Measurements from ENCODE around the gene TSPAN32. TPM values are rescaled to one million over a fixed set of nuclear protein-coding genes. Genes with fewer than 3 reads are reported as not detected.

The TSPAN32 gene
- total RNA-seq, 1 experiment from 2014 or later = not detected

GRCh38 chr11:2325719-2326118 is 23.9 kb downstream of the TSPAN32 start:
- intact Hi-C loops (cut with micrococcal nuclease; ENCODE audit: unreplicated experiment) = no loop called here
- DNase-seq (ENCODE audit: low spot score) = no peak
- Histone ChIP-seq H3K27ac (ENCODE audit: low read depth, low read length, poor library complexity, severe bottlenecking) (no peak overlapping the region), H3K9me3 (ENCODE audit: low read depth, low read length, poor library complexity, severe bottlenecking) (no peaks in the 10 kb centered on the region), H3K27me3 (replicated peaks; ENCODE audit: insufficient read depth, low read depth, low read length, poor library complexity) (no peaks in the 10 kb centered on the region), H3K36me3 (ENCODE audit: insufficient read depth, low read length, poor library complexity, severe bottlenecking) (no peaks in the 10 kb centered on the region), H3K4me1 (ENCODE audit: insufficient read depth, low read length, poor library complexity, severe bottlenecking) (no peaks in the 10 kb centered on the region), H3K4me3 (ENCODE audit: low read depth, low read length, poor library complexity, severe bottlenecking) (no peak overlapping the region)
- no TSS peak for BruUV-seq (replicated peaks)
- CTCF ChIA-PET = no interaction called here
- POLR2A ChIA-PET (ENCODE audit: low non-redundant PET) = no interaction called here
- no peak for TF ChIP-seq EZH2 (IDR thresholded peaks at IDR 0.05; ENCODE audit: borderline replicate concordance, low read depth, low read length, poor library complexity, severe bottlenecking)
- no peak for TF ChIP-seq CTCF (conservative IDR thresholded peaks at IDR 0.05; ENCODE audit: low read depth, low read length)

GRCh38 chr11:2327032-2327431 is 25.2 kb downstream of the TSPAN32 start:
- no peak for DNase-seq (ENCODE audit: low spot score)
- ChIA-PET POLR2A (ENCODE audit: low non-redundant PET) (no interaction called here), CTCF (no interaction called here)
- Histone ChIP-seq H3K9me3 (ENCODE audit: low read depth, low read length, poor library complexity, severe bottlenecking) (no peaks in the 10 kb centered on the region), H3K4me3 (ENCODE audit: low read depth, low read length, poor library complexity, severe bottlenecking) (no peak overlapping the region), H3K27me3 (replicated peaks; ENCODE audit: insufficient read depth, low read depth, low read length, poor library complexity) (no peaks in the 10 kb centered on the region), H3K27ac (ENCODE audit: low read depth, low read length, poor library complexity, severe bottlenecking) (no peak overlapping the region), H3K4me1 (ENCODE audit: insufficient read depth, low read length, poor library complexity, severe bottlenecking) (no peaks in the 10 kb centered on the region), H3K36me3 (ENCODE audit: insufficient read depth, low read length, poor library complexity, severe bottlenecking) (no peaks in the 10 kb centered on the region)
- intact Hi-C loops (cut with micrococcal nuclease; ENCODE audit: unreplicated experiment) = no loop called here
- TF ChIP-seq CTCF (conservative IDR thresholded peaks at IDR 0.05; ENCODE audit: low read depth, low read length) (no peak), EZH2 (IDR thresholded peaks at IDR 0.05; ENCODE audit: borderline replicate concordance, low read depth, low read length, poor library complexity, severe bottlenecking) (no peak)
- BruUV-seq (replicated peaks) = no TSS peak

- Histone ChIP-seq H3K36me3 (ENCODE audit: insufficient read depth, low read length, poor library complexity, severe bottlenecking) (no peaks in the 10 kb centered on the region), H3K4me1 (ENCODE audit: insufficient read depth, low read length, poor library complexity, severe bottlenecking) (no peaks in the 10 kb centered on the region), H3K9me3 (ENCODE audit: low read depth, low read length, poor library complexity, severe bottlenecking) (no peaks in the 10 kb centered on the region), H3K27ac (ENCODE audit: low read depth, low read length, poor library complexity, severe bottlenecking) (no peak overlapping the region), H3K4me3 (ENCODE audit: low read depth, low read length, poor library complexity, severe bottlenecking) (no peak overlapping the region), H3K27me3 (replicated peaks; ENCODE audit: insufficient read depth, low read depth, low read length, poor library complexity) (no peaks in the 10 kb centered on the region)
- CTCF ChIA-PET = no interaction called here
- DNase-seq (ENCODE audit: low spot score) = no peak
- BruUV-seq (replicated peaks) = no TSS peak
- intact Hi-C loops (cut with micrococcal nuclease; ENCODE audit: unreplicated experiment) = no loop called here
- TF ChIP-seq CTCF (conservative IDR thresholded peaks at IDR 0.05; ENCODE audit: low read depth, low read length) (no peak), EZH2 (IDR thresholded peaks at IDR 0.05; ENCODE audit: borderline replicate concordance, low read depth, low read length, poor library complexity, severe bottlenecking) (no peak)
- POLR2A ChIA-PET (ENCODE audit: low non-redundant PET) = no interaction called here
These were observed 26.2 kb downstream of the TSPAN32 start for GRCh38 chr11:2328021-2328420.

Data from A673 (cell line).